NCI-H748 treated with DMSO at 0.1 percent for 48 hours (cell line): Measurements from ENCODE around the gene SARS2.
"Not testable (repeated sequence)": the region's sequence is repeated elsewhere in the genome, so short reads cannot be mapped to it uniquely, and the experiment has no call there.

ENCODE experiments used
- DNase-seq: peaks from one replicate; lab custom pipeline; 2025; lab: John Stamatoyannopoulos, UW

Gene SARS2

GRCh38 chr19:38892841-38893240, 37.7 kb downstream of the SARS2 start:
- DNase-seq, result no peak

- DNase-seq, result no peak
These were observed 38.8 kb downstream of the SARS2 start for GRCh38 chr19:38891771-38892170.

- no peak for DNase-seq
These were observed 39.9 kb downstream of the SARS2 start for GRCh38 chr19:38890686-38891085.

- no peak for DNase-seq
These were observed 40.8 kb downstream of the SARS2 start for GRCh38 chr19:38889803-38890202.

- DNase-seq, result no peak
These were observed 41.7 kb downstream of the SARS2 start for GRCh38 chr19:38888876-38889275.

- DNase-seq, result not testable (repeated sequence)
These were observed 45.9 kb downstream of the SARS2 start for GRCh38 chr19:38884691-38885090.

DNA sequence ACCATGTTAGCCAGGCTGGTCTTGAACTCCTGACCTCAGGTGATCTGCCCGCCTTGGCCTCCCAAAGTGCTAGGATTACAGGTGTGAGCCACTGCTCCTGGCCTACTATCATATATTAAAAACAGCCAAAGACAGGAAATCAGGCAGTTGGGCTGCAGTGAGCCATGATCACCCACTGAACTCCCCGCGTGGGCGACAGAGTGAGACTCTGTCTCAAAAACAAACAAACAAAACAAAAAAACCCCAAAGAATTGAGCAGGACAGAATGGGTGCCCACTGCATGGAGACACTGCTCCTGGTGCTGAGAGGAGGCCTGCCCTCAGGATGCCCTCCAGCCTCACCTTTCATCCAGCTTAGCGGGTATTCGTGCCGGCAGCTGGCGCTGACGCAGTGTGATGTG, 47.3 kb downstream of the SARS2 start:
- no peak for DNase-seq

- DNase-seq, result no peak
These were observed 49.5 kb downstream of the SARS2 start for GRCh38 chr19:38880882-38881609.

- DNase-seq, result no peak
These were observed 50.3 kb downstream of the SARS2 start for GRCh38 chr19:38880076-38880881.

GRCh38 chr19:38879400-38879751, 51.2 kb downstream of the SARS2 start:
- DNase-seq, result no peak

DNA sequence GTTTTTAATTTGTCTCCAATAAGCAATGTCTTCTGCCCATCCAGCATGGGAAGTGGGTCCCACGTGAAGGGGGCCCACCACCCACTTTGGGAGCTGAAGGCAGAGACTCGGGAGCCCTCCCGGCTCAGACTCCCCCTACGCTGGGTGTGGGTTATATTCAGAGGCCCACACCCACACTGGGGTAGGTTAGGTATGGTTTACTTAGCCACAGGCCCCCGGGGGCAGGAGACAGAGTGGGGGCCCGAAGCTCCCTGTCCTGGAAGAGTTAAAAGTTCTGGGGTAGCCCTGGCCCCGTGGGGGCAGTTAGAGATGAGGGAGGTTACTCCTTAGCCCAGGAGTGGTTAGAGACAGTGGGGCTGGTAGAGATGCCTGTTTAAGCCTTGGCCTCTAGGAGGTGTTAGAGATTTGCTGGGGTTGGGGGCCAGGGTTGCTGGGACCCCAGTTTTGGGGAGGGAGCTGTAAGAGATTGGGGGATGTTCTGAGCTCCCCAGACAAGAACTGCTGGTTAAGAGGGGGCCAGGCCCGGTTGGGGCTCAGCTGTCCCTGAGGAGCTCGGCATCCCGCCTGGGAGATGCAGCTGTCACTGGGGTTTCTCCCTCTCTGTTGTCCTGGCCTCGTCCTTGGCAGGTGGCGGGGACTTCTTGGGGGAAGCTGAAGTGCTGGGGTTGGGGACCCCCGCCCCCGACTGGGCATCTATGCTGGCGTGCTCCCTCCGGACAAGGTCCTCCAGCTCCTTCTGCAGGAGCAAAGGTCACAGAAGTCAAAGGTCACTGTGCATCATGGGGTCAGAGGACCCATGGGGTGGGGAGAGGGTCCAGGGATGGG, 51.8 kb downstream of the SARS2 start:
- DNase-seq, result no peak

- peak; percentile 99 for DNase-seq
These were observed 52.6 kb downstream of the SARS2 start, which contains the start of gene RINL for GRCh38 chr19:38877781-38878574. Gene RINL (minus strand): TSS chr19:38878275. CDS start chr19:38876742, 1,533 bp downstream.

- no peak for DNase-seq
These were observed 54.7 kb downstream of the SARS2 start for GRCh38 chr19:38875656-38876395.

- DNase-seq, result not testable (repeated sequence)
These were observed 57.2 kb downstream of the SARS2 start for GRCh38 chr19:38873400-38873799.

- DNase-seq, result no peak
These were observed 60.0 kb downstream of the SARS2 start for GRCh38 chr19:38870612-38871011.

GRCh38 chr19:38869836-38870607, 60.5 kb downstream of the SARS2 start:
- DNase-seq, result no peak

DNA sequence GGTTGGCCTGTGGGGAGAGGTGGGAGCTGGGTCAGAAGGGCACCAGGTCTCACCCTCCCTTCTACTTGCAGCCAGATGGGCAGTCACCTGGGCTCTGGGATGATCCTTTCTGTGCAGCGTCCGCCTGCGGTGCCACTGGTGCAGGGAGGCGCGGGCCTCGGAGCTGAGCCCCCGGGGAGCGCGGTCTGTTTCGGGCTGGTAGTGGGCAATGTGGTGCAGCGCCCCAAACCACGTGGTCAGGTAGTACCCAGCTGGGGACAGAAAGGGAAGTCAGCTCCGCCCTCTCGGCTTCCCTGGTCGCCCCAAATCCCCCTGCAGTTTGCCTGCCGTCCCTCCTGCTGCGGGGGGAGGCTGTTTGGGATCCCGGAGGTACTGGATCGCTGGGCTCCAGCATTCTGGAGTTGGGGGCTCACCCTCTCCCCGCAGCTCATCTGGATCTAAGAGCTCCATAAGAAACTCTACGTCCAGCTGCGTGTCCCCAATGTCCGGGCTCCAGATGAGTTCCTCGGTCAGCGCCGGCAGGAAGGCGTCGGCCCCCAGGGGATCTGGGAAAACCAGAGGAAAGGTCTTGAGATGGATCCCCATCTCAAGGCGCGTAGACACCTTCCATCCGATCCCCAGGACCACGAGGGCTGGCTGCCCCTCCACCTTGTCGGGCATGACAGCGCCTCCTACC, 61.3 kb downstream of the SARS2 start:
- DNase-seq, result no peak

GRCh38 chr19:38868551-38868950, 62.0 kb downstream of the SARS2 start:
- no peak for DNase-seq

DNA sequence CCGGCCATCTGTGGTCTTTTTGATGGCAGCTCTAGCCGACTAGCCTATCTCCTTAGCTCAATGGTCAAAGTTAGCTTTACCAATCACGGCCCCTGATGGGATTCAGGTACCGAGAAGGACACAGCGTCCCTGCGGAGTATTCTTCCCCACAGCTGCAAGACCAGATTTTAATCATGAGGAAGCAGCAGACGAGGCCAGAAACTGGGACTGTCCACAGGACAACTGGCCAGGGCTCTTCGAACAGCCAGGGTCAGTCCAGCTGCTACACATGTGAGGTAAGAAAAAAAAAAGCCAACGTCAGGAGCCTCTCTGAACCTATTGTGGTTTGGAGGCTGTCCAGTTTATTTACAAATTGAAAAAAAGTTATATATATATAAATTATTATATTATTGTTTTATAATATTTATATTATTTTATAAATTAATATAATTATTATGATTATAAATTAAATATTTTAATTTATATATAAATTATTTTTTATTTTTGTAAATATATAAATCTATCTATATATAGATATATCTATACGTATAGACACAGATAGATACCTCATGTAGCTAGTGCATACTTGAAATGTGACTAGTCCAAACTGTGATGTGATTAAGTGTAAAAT, 63.3 kb downstream of the SARS2 start:
- no peak for DNase-seq
